Naive thymus-derived CD4-positive, alpha-beta T cell (primary cell): ENCODE results near the gene TMEM213. TPM values are rescaled to one million over a fixed set of nuclear protein-coding genes. Genes with fewer than 3 reads are reported as not detected.

ENCODE experiments used
- ATAC-seq: fragments of 150-1000 bp; cut with Tn5 transposase; 2 replicates; pipeline ENCODE4 v1.10.0; 2021; ENCODE audit warnings: mild to moderate bottlenecking, moderate library complexity
- CTCF ChIA-PET: fragments of 350-600 bp; sonication (Branson Sonifier 250); formaldehyde crosslinking; loops from one replicate; lab custom pipeline; 2021; ENCODE audit warnings: antibody characterized with exemption; lab: Charles Lee
- POLR2A ChIA-PET: fragments of 350-600 bp; sonication (Branson Sonifier 250); formaldehyde crosslinking; loops from one replicate; lab custom pipeline; 2021; ENCODE audit warnings: antibody characterized with exemption, inconsistent platforms; lab: Charles Lee
- DNase-seq, 9 donors: peaks; one replicate each; pipeline versions ENCODE4 v3.0.0 to v3.0.0-alpha.2; 2020 to 2022; ENCODE audit warnings: mixed read lengths in 1 of 9
- H3K27ac ChIP-seq: one replicate; pipeline ENCODE4 v1.7.0; 2013; ENCODE audit warnings: mild to moderate bottlenecking, low read depth, low read length, moderate library complexity
- H3K27me3 ChIP-seq, 2 donors: one replicate each; pipeline ENCODE4 v1.7.0; 2013; ENCODE audit warnings: low read length in 2 of 2, mild to moderate bottlenecking in 2 of 2, moderate library complexity in 2 of 2; ENCODE audit not compliant: control insufficient read depth in 2 of 2, insufficient read depth in 2 of 2
- H3K36me3 ChIP-seq, 3 experiments: 1 replicate in 2 of 3; 2 replicates in 1 of 3; pipeline ENCODE4 v1.7.0; 2013; ENCODE audit warnings: low read length in 3 of 3, mild to moderate bottlenecking in 3 of 3, moderate library complexity in 1 of 3; ENCODE audit not compliant: insufficient read depth in 3 of 3, control insufficient read depth in 2 of 3
- H3K4me1 ChIP-seq, 2 donors: one replicate each; pipeline ENCODE4 v1.7.0; 2013; ENCODE audit warnings: low read length in 2 of 2, mild to moderate bottlenecking in 2 of 2, moderate library complexity in 1 of 2; ENCODE audit not compliant: control insufficient read depth in 2 of 2, insufficient read depth in 2 of 2
- H3K4me3 ChIP-seq: 2 replicates; pipeline ENCODE4 v1.7.0; 2013; ENCODE audit warnings: mild to moderate bottlenecking, low read length
- H3K9me3 ChIP-seq, 3 experiments: 1 replicate in 2 of 3; 2 replicates in 1 of 3; pipeline ENCODE4 v1.7.0; 2013; ENCODE audit warnings: low read length in 3 of 3; ENCODE audit not compliant: control insufficient read depth in 2 of 3
- H3K27ac Mint-ChIP-seq, 9 donors: one replicate each; pipeline ENCODE4 v1.8.0; 2020 to 2022; ENCODE audit warnings: mixed read lengths in 9 of 9, mild to moderate bottlenecking in 8 of 9, moderate library complexity in 5 of 9, inconsistent platforms in 2 of 9
- H3K27me3 Mint-ChIP-seq, 5 donors: one replicate each; pipeline ENCODE4 v1.8.0; 2021 to 2022; ENCODE audit warnings: mixed read lengths in 5 of 5, mild to moderate bottlenecking in 1 of 5
- H3K36me3 Mint-ChIP-seq, 5 donors: one replicate each; pipeline ENCODE4 v1.8.0; 2020 to 2022; ENCODE audit warnings: mixed read lengths in 5 of 5, mild to moderate bottlenecking in 3 of 5, inconsistent platforms in 1 of 5
- H3K4me1 Mint-ChIP-seq, 7 donors: one replicate each; pipeline ENCODE4 v1.8.0; 2020 to 2022; ENCODE audit warnings: mixed read lengths in 7 of 7, mild to moderate bottlenecking in 3 of 7, inconsistent platforms in 1 of 7
- H3K4me3 Mint-ChIP-seq, 10 donors: one replicate each; pipeline ENCODE4 v1.8.0; 2020 to 2022; ENCODE audit warnings: mild to moderate bottlenecking in 10 of 10, mixed read lengths in 10 of 10, moderate library complexity in 6 of 10, inconsistent platforms in 2 of 10
- H3K9me3 Mint-ChIP-seq, 11 donors: one replicate each; pipeline ENCODE4 v1.8.0; 2020 to 2022; ENCODE audit warnings: mixed read lengths in 11 of 11, mild to moderate bottlenecking in 4 of 11, inconsistent platforms in 1 of 11, moderate library complexity in 1 of 11
- intact Hi-C, 2 donors: fragments of 100-400 bp; cut with micrococcal nuclease; formaldehyde crosslinking; loops; one replicate each; pipeline ENCODE4 v1.15.1; 2023
- polyA plus RNA-seq, 2 donors: library from polyadenylated mRNA; unstranded; fragments of 300-500 nt; fragmentation: Illumina TruSeq; gene quantifications; one replicate each; pipeline ENCODE4 v1.2.3, GENCODE V29; 2021
- total RNA-seq, 6 experiments: library from RNA in 5 of 6; stranded (reverse) in 5 of 6; gene quantifications; 1 replicate in 5 of 6; 2 replicates in 1 of 6; pipeline ENCODE4 v1.2.3 and lab custom pipeline; 2021 to 2026

Gene TMEM213
- total and polyA plus RNA-seq, 7 experiments from 2014 or later, result 1.3 TPM; not detected in 6

DNA sequence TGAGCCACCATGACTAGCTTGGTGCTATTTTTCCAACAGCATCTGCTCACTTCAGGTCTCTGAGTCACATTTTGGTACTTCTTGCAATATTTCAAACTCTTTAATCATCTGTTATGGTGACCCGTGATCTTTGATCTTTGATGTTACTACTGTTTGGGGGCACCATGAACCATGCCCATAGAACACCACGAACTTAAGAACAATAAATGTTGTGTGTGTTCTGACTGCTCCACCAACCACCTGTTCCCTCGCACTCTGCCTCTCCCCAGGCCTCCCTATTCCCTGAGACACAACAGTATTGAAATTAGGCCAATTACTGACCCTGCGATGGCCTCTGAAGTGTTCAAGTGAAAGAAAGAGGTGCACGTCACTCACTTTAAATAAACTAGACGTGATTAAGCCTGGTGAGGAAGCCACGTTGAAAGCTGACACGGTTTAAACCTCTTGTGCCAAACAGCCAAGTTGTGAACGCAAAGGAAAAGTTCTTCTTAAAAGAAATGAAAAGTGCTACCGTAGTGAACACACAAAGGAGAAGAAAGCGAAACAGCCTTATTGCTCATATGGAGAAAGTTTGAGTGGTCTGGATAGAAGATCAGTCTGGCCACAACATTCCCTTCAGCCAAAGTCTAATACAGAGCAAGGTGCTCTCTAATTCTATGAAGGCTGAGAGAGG is 27.4 kb downstream of the TMEM213 start:
- ATAC-seq (no peak), DNase-seq (no peak)
- H3K36me3 Mint-ChIP-seq, result no peaks in the 10 kb centered on the region
- H3K9me3 Mint-ChIP-seq, result peaks cover 0 to 4% (median 0%) of the 10 kb centered on the region in 11 donors
- intact Hi-C loops, result no loop called here
- H3K36me3 ChIP-seq, result no peaks in the 10 kb centered on the region
- H3K27ac ChIP-seq, result no peak overlapping the region
- H3K27me3 Mint-ChIP-seq, result peaks cover 0 to 8% (median 0%) of the 10 kb centered on the region in 5 donors
- no peak overlapping the region for H3K4me3 ChIP-seq
- POLR2A ChIA-PET, result no interaction called here
- H3K4me3 Mint-ChIP-seq, result peak overlapping the region in 3 of 10 donors; percentile 6 to 53 (median 42)
- H3K4me1 Mint-ChIP-seq, result peaks cover 0 to 11% (median 6%) of the 10 kb centered on the region in 7 donors
- no peaks in the 10 kb centered on the region for H3K9me3 ChIP-seq
- H3K27ac Mint-ChIP-seq, result peak overlapping the region in 3 of 9 donors; percentile 23 to 51 (median 35)
- H3K4me1 ChIP-seq, result no peaks in the 10 kb centered on the region
- CTCF ChIA-PET, result interaction anchor here (0.6 kb wide), 1 partner anchor 1062 kb away, joined by 3 read pairs; no protein-coding TSS in a partner anchor
- H3K27me3 ChIP-seq, result no peaks in the 10 kb centered on the region

- H3K36me3 ChIP-seq, result no peaks in the 10 kb centered on the region
- no peaks in the 10 kb centered on the region for H3K27me3 ChIP-seq
- no peaks in the 10 kb centered on the region for H3K9me3 ChIP-seq
- no peak overlapping the region for H3K4me3 ChIP-seq
- H3K36me3 Mint-ChIP-seq, result no peaks in the 10 kb centered on the region
- CTCF ChIA-PET, result no interaction called here
- H3K4me1 Mint-ChIP-seq, result peaks cover 0 to 11% (median 6%) of the 10 kb centered on the region in 7 donors
- no peak overlapping the region for H3K27ac Mint-ChIP-seq
- POLR2A ChIA-PET, result no interaction called here
- H3K4me1 ChIP-seq, result no peaks in the 10 kb centered on the region
- peaks cover 0 to 4% (median 0%) of the 10 kb centered on the region in 11 donors for H3K9me3 Mint-ChIP-seq
- no peak overlapping the region for H3K4me3 Mint-ChIP-seq
- ATAC-seq (no peak), DNase-seq (no peak)
- intact Hi-C loops, result no loop called here
- peaks cover 0 to 26% (median 0%) of the 10 kb centered on the region in 5 donors for H3K27me3 Mint-ChIP-seq
- no peak overlapping the region for H3K27ac ChIP-seq
Observed at GRCh38 chr7:138828302-138828701, 30.5 kb downstream of the TMEM213 start.

- Histone ChIP-seq H3K4me1 (no peaks in the 10 kb centered on the region), H3K9me3 (no peaks in the 10 kb centered on the region), H3K27ac (no peak overlapping the region), H3K4me3 (no peak overlapping the region), H3K27me3 (no peaks in the 10 kb centered on the region), H3K36me3 (no peaks in the 10 kb centered on the region)
- Mint-ChIP-seq H3K27me3 (peaks cover 4 to 32% (median 6%) of the 10 kb centered on the region in 5 donors), H3K36me3 (no peaks in the 10 kb centered on the region), H3K27ac (no peak overlapping the region), H3K4me1 (peaks cover 0 to 17% (median 8%) of the 10 kb centered on the region in 7 donors), H3K4me3 (no peak overlapping the region), H3K9me3 (peaks cover 0 to 4% (median 0%) of the 10 kb centered on the region in 11 donors)
- POLR2A ChIA-PET, result no interaction called here
- intact Hi-C loops, result no loop called here
- no peak for ATAC-seq
- CTCF ChIA-PET, result no interaction called here
- no peak for DNase-seq
Observed at GRCh38 chr7:138829335-138829734, 31.5 kb downstream of the TMEM213 start.

GRCh38 chr7:138832966-138833365 is 35.2 kb downstream of the TMEM213 start:
- Mint-ChIP-seq H3K27me3 (peaks cover 4 to 30% (median 6%) of the 10 kb centered on the region in 5 donors), H3K27ac (no peak overlapping the region), H3K4me3 (no peak overlapping the region), H3K36me3 (no peaks in the 10 kb centered on the region), H3K4me1 (peaks cover 0 to 7% (median 3%) of the 10 kb centered on the region in 7 donors), H3K9me3 (no peaks in the 10 kb centered on the region)
- no peak overlapping the region for H3K27ac ChIP-seq
- H3K4me1 ChIP-seq, result no peaks in the 10 kb centered on the region
- no peak overlapping the region for H3K4me3 ChIP-seq
- intact Hi-C loops, result no loop called here
- H3K27me3 ChIP-seq, result no peaks in the 10 kb centered on the region
- H3K9me3 ChIP-seq, result no peaks in the 10 kb centered on the region
- ChIA-PET POLR2A (no interaction called here), CTCF (interaction anchor here (0.6 kb wide), 1 partner anchor 37 kb away, joined by 3 read pairs; no protein-coding TSS in a partner anchor)
- no peak for DNase-seq
- no peak for ATAC-seq
- no peaks in the 10 kb centered on the region for H3K36me3 ChIP-seq

GRCh38 chr7:138833596-138833995 is 35.8 kb downstream of the TMEM213 start:
- Mint-ChIP-seq H3K4me1 (peaks cover 0 to 7% (median 3%) of the 10 kb centered on the region in 7 donors), H3K9me3 (no peaks in the 10 kb centered on the region), H3K4me3 (no peak overlapping the region), H3K27ac (no peak overlapping the region), H3K36me3 (no peaks in the 10 kb centered on the region), H3K27me3 (peaks cover 4 to 30% (median 6%) of the 10 kb centered on the region in 5 donors)
- intact Hi-C loops, result no loop called here
- no peaks in the 10 kb centered on the region for H3K9me3 ChIP-seq
- ATAC-seq (no peak), DNase-seq (no peak)
- H3K4me3 ChIP-seq, result no peak overlapping the region
- ChIA-PET CTCF (interaction anchor here (0.6 kb wide), 1 partner anchor 37 kb away, joined by 3 read pairs; no protein-coding TSS in a partner anchor), POLR2A (no interaction called here)
- no peaks in the 10 kb centered on the region for H3K4me1 ChIP-seq
- H3K27me3 ChIP-seq, result no peaks in the 10 kb centered on the region
- H3K27ac ChIP-seq, result no peak overlapping the region
- H3K36me3 ChIP-seq, result no peaks in the 10 kb centered on the region

GRCh38 chr7:138834583-138834982 is 36.8 kb downstream of the TMEM213 start:
- H3K36me3 ChIP-seq, result no peaks in the 10 kb centered on the region
- H3K4me3 ChIP-seq, result no peak overlapping the region
- H3K9me3 ChIP-seq, result no peaks in the 10 kb centered on the region
- H3K36me3 Mint-ChIP-seq, result no peaks in the 10 kb centered on the region
- ATAC-seq (no peak), DNase-seq (no peak)
- H3K9me3 Mint-ChIP-seq, result no peaks in the 10 kb centered on the region
- intact Hi-C loops, result no loop called here
- H3K4me1 ChIP-seq, result no peaks in the 10 kb centered on the region
- H3K4me1 Mint-ChIP-seq, result peaks cover 0 to 7% (median 3%) of the 10 kb centered on the region in 7 donors
- no peak overlapping the region for H3K27ac ChIP-seq
- ChIA-PET POLR2A (no interaction called here), CTCF (no interaction called here)
- H3K27me3 ChIP-seq, result no peaks in the 10 kb centered on the region
- H3K4me3 Mint-ChIP-seq, result no peak overlapping the region
- H3K27me3 Mint-ChIP-seq, result peaks cover 5 to 33% (median 7%) of the 10 kb centered on the region in 5 donors
- no peak overlapping the region for H3K27ac Mint-ChIP-seq

DNA sequence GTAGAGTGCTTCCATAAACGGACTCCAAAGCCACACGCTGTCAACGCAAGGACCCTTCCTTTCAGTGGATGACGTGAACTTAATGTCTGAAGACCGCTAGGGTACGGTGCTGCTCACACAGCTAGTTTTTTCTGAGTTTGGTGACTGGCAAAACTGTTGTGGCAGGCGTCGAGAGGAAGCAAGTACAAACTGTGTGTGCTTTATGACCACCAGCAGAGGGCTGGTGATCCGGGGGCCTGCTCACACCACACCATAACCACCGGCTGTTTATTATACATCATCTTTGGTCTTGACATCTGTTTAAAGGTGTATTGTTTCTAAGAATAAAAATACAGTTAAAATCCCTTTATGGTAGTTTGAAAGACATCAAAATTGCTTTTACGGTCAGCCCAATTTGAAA is 37.3 kb downstream of the TMEM213 start:
- DNase-seq (no peak), ATAC-seq (no peak)
- ChIA-PET POLR2A (no interaction called here), CTCF (no interaction called here)
- Mint-ChIP-seq H3K36me3 (no peaks in the 10 kb centered on the region), H3K27me3 (peaks cover 6 to 32% (median 8%) of the 10 kb centered on the region in 5 donors), H3K9me3 (no peaks in the 10 kb centered on the region), H3K4me1 (peaks cover 0 to 7% (median 3%) of the 10 kb centered on the region in 7 donors), H3K27ac (no peak overlapping the region), H3K4me3 (no peak overlapping the region)
- intact Hi-C loops, result no loop called here
- Histone ChIP-seq H3K27ac (no peak overlapping the region), H3K4me3 (no peak overlapping the region), H3K9me3 (no peaks in the 10 kb centered on the region), H3K36me3 (no peaks in the 10 kb centered on the region), H3K4me1 (no peaks in the 10 kb centered on the region), H3K27me3 (no peaks in the 10 kb centered on the region)
